CD14-positive monocyte (primary cell): Measurements from ENCODE around the gene CPEB2. TPM values are rescaled to one million over a fixed set of nuclear protein-coding genes. Genes with fewer than 3 reads are reported as not detected.

Source experiments
- DNase-seq, 3 donors: peaks; one replicate each; pipeline ENCODE4 v3.0.0-alpha.2; 2011 to 2022
- H2AFZ ChIP-seq: 2 replicates; pipeline ENCODE4 v1.6.0; 2012; ENCODE audit warnings: mild to moderate bottlenecking, low read depth, low read length, inconsistent platforms; ENCODE audit not compliant: insufficient read depth, poor library complexity, severe bottlenecking
- H3K27ac ChIP-seq, 2 donors: 1 replicate in 1 of 2; 2 replicates in 1 of 2; pipeline ENCODE4 v1.5.1; 2012 to 2013; ENCODE audit warnings: low read length in 2 of 2, control low read depth in 1 of 2, inconsistent platforms in 1 of 2, low read depth in 1 of 2, mild to moderate bottlenecking in 1 of 2
- H3K27me3 ChIP-seq, 2 donors: one replicate each; pipeline versions ENCODE4 v1.6.0 to v1.6.1; 2011 to 2013; ENCODE audit warnings: low read length in 2 of 2; ENCODE audit not compliant: control insufficient read depth in 2 of 2, insufficient read depth in 2 of 2
- H3K36me3 ChIP-seq, 2 donors: replicated peaks in 1 of 2; 1 replicate in 1 of 2; 2 replicates in 1 of 2; pipeline versions ENCODE4 v1.5.1 to v1.6.1; 2012 to 2013; ENCODE audit warnings: low read length in 2 of 2, control low read depth in 1 of 2, inconsistent platforms in 1 of 2, mild to moderate bottlenecking in 1 of 2; ENCODE audit not compliant: insufficient read depth in 2 of 2, control insufficient read depth in 1 of 2
- H3K4me1 ChIP-seq, 2 donors: 1 replicate in 1 of 2; 2 replicates in 1 of 2; pipeline versions ENCODE4 v1.5.1 to v1.6.1; 2012 to 2013; ENCODE audit warnings: low read length in 2 of 2, control low read depth in 1 of 2, inconsistent platforms in 1 of 2, mild to moderate bottlenecking in 1 of 2, moderate library complexity in 1 of 2; ENCODE audit not compliant: insufficient read depth in 2 of 2, control insufficient read depth in 1 of 2
- H3K4me2 ChIP-seq: replicated peaks from 2 replicates; pipeline ENCODE3; 2012; ENCODE audit warnings: low read length, moderate library complexity, mild to moderate bottlenecking; ENCODE audit not compliant: poor library complexity, severe bottlenecking; ENCODE audit errors: extremely low read depth
- H3K4me3 ChIP-seq, 3 experiments: fragments of 200-600 bp in 1 of 3; sonication (generic) in 1 of 3; replicated peaks in 1 of 3; 1 replicate in 2 of 3; 2 replicates in 1 of 3; pipeline ENCODE4 v1.5.1; 2011 to 2013; ENCODE audit warnings: low read length in 3 of 3, mild to moderate bottlenecking in 3 of 3, control low read depth in 2 of 3, low read depth in 2 of 3, inconsistent platforms in 1 of 3, moderate library complexity in 1 of 3
- H3K79me2 ChIP-seq: 2 replicates; pipeline ENCODE4 v1.6.0; 2012; ENCODE audit warnings: mild to moderate bottlenecking, control low read depth, inconsistent platforms, low read length, moderate library complexity; ENCODE audit not compliant: insufficient read depth
- H3K9ac ChIP-seq: 2 replicates; pipeline ENCODE4 v1.6.0; 2017; ENCODE audit warnings: low read length, mild to moderate bottlenecking; ENCODE audit not compliant: insufficient read depth, poor library complexity, severe bottlenecking
- H3K9me3 ChIP-seq, 2 donors: replicated peaks in 1 of 2; 1 replicate in 1 of 2; 2 replicates in 1 of 2; pipeline versions ENCODE4 v1.5.1 to v1.6.1; 2012 to 2013; ENCODE audit warnings: low read length in 2 of 2, control low read depth in 1 of 2; ENCODE audit not compliant: control insufficient read depth in 1 of 2, insufficient read depth in 1 of 2
- H4K20me1 ChIP-seq: 2 replicates; pipeline ENCODE4 v1.6.0; 2012; ENCODE audit warnings: mild to moderate bottlenecking, low read length, control low read depth, moderate library complexity; ENCODE audit not compliant: insufficient read depth
- H3K27ac Mint-ChIP-seq, 7 donors: one replicate each; pipeline ENCODE4 v1.8.0; 2020; ENCODE audit warnings: mild to moderate bottlenecking in 7 of 7, mixed read lengths in 7 of 7, moderate library complexity in 6 of 7, inconsistent platforms in 2 of 7
- H3K27me3 Mint-ChIP-seq, 3 donors: one replicate each; pipeline ENCODE4 v1.8.0; 2021 to 2022; ENCODE audit warnings: low read depth in 3 of 3, mild to moderate bottlenecking in 3 of 3, mixed read lengths in 3 of 3, moderate library complexity in 3 of 3, inconsistent platforms in 1 of 3
- H3K36me3 Mint-ChIP-seq, 2 donors: one replicate each; pipeline ENCODE4 v1.8.0; 2020; ENCODE audit warnings: mixed read lengths in 2 of 2, inconsistent platforms in 1 of 2, mild to moderate bottlenecking in 1 of 2
- H3K4me1 Mint-ChIP-seq: one replicate; pipeline ENCODE4 v1.8.0; 2020; ENCODE audit warnings: mild to moderate bottlenecking, mixed read lengths
- H3K4me3 Mint-ChIP-seq, 2 donors: one replicate each; pipeline ENCODE4 v1.8.0; 2020; ENCODE audit warnings: mild to moderate bottlenecking in 2 of 2, mixed read lengths in 2 of 2, moderate library complexity in 1 of 2
- H3K9me3 Mint-ChIP-seq, 7 donors: one replicate each; pipeline ENCODE4 v1.8.0; 2020 to 2022; ENCODE audit warnings: mixed read lengths in 7 of 7, mild to moderate bottlenecking in 6 of 7, moderate library complexity in 6 of 7, inconsistent platforms in 2 of 7
- CTCF ChIP-seq: fragments of 200-600 bp; IDR thresholded peaks from one replicate; pipeline ENCODE4 v1.8.0; 2022; ENCODE audit warnings: antibody characterized with exemption, mild to moderate bottlenecking
- WGBS: methylation state at CpG from one replicate; pipeline ENCODE4 v1.1.5; 2013; ENCODE audit warnings: missing lambda C conversion rate; ENCODE audit not compliant: insufficient coverage; 5-methylcytosine and 5-hydroxymethylcytosine counted together
- intact Hi-C, 2 donors: fragments of 100-400 bp; cut with micrococcal nuclease; formaldehyde crosslinking; loops; one replicate each; pipeline versions ENCODE4 v1.15.0 to v1.15.1; 2023
- polyA plus RNA-seq, 3 donors: library from polyadenylated mRNA; depleted of rRNA in 1 of 3; unstranded in 2 of 3; stranded (reverse) in 1 of 3; fragments of 300-500 nt in 2 of 3; fragments of >200 nt in 1 of 3; fragmentation: Illumina TruSeq in 2 of 3; gene quantifications; 1 replicate in 2 of 3; 2 replicates in 1 of 3; pipeline ENCODE4 v1.2.3, GENCODE V29; 2012 to 2021

Gene CPEB2
- polyA plus RNA-seq, 3 donors, result 1.6 to 8.2 (median 1.7) TPM

- H3K9me3 Mint-ChIP-seq, result peaks cover 6 to 24% (median 18%) of the 10 kb centered on the region in 7 donors
- Histone ChIP-seq H3K79me2 (no peaks in the 10 kb centered on the region), H3K9me3 (peaks cover 7 to 8% of the 10 kb centered on the region in 2 donors), H3K27me3 (no peaks in the 10 kb centered on the region), H3K36me3 (no peaks in the 10 kb centered on the region), H3K27ac (no peak overlapping the region), H2AFZ (no peak overlapping the region), H3K9ac (no peak overlapping the region), H4K20me1 (no peaks in the 10 kb centered on the region), H3K4me2 (no peak overlapping the region), H3K4me3 (no peak overlapping the region), H3K4me1 (no peaks in the 10 kb centered on the region)
- DNase-seq, result no peak
- no peak for TF ChIP-seq CTCF
- peaks cover 2 to 4% (median 3%) of the 10 kb centered on the region in 3 donors for H3K27me3 Mint-ChIP-seq
- intact Hi-C loops, result no loop called here
- no peak overlapping the region for H3K27ac Mint-ChIP-seq
- no peaks in the 10 kb centered on the region for H3K36me3 Mint-ChIP-seq
- no CpG with 5 or more reads among the region's 2 CpGs for WGBS
- no peak overlapping the region for H3K4me3 Mint-ChIP-seq
- no peaks in the 10 kb centered on the region for H3K4me1 Mint-ChIP-seq
These were observed 114.3 kb downstream of the CPEB2 start for GRCh38 chr4:15116509-15117079.

GRCh38 chr4:15117270-15117946 is 115.1 kb downstream of the CPEB2 start:
- WGBS, result no CpG with 5 or more reads among the region's 3 CpGs
- Histone ChIP-seq H4K20me1 (no peaks in the 10 kb centered on the region), H3K4me2 (no peak overlapping the region), H3K4me1 (no peaks in the 10 kb centered on the region), H2AFZ (no peak overlapping the region), H3K9me3 (peaks cover 10% of the 10 kb centered on the region in 2 donors), H3K9ac (no peak overlapping the region), H3K4me3 (no peak overlapping the region), H3K36me3 (no peaks in the 10 kb centered on the region), H3K27ac (no peak overlapping the region), H3K27me3 (no peaks in the 10 kb centered on the region), H3K79me2 (no peaks in the 10 kb centered on the region)
- Mint-ChIP-seq H3K27ac (no peak overlapping the region), H3K9me3 (peaks cover 6 to 27% (median 19%) of the 10 kb centered on the region in 7 donors), H3K4me3 (no peak overlapping the region), H3K4me1 (no peaks in the 10 kb centered on the region), H3K36me3 (no peaks in the 10 kb centered on the region), H3K27me3 (peaks cover 2 to 4% (median 3%) of the 10 kb centered on the region in 3 donors)
- no peak for TF ChIP-seq CTCF
- intact Hi-C loops, result no loop called here
- DNase-seq, result no peak
